Measurements from ENCODE around the gene SERPINA5. TPM values are rescaled to one million over a fixed set of nuclear protein-coding genes. Genes with fewer than 3 reads are reported as not detected.

The SERPINA5 gene
- total and polyA plus RNA-seq, 2 of the 13 experiments (the other 11 are each of a cell fraction or from before 2014, with no cell fraction given), result 449 to 498 TPM

DNA sequence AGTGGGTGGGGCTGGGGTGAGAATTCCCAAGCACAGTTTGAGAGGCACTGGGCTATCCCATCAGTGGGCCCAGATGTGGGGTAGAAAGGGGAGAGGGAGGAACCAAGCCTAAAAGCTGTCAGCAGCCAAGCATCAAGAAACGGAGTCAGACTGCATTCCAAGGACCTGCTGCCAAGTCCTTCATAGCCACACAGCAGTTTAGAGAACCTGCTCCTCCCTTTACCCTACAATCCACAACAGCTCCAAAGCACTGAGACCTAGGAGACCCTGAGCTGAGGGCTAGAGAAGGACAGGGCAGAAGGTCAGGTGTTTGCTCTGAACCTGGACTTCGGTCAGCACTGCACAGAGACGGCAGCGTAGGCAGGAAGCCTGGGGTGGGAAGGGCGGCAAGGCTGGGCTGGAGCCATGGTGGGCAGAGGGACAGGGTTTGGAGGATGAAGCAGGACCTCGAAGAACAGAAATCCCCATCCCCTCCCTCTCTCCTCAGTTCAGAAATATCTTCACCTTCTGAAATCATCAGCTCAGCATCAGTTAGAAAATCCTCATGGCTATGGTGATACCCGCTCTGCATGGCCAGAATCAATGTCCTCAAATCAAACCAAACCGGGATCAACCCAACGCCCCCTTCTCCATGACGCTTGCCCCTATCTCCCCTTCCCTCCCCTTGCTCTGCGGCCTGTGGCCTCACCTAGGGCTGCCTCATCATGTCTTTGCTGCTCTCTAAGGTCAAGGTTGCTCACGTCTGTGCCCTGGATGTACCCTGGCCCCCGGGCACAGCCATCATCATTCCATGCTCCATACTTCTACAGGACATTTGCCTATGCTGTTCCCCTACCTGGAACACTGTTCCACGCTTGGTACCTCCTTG is 32.9 kb upstream of the SERPINA5 start (continued):
- no peak for TF ChIP-seq ZNF468 (CRISPR knock-in tag; IDR thresholded peaks at IDR 0.05)
- 0 out of 2 replicates have a peak, but pooled peaks have one; percentile 47 for TF ChIP-seq ZFP37 (CRISPR knock-in tag; IDR thresholded peaks at IDR 0.05; ENCODE audit: borderline replicate concordance)
- TF ChIP-seq ZNF160 (CRISPR knock-in tag; IDR thresholded peaks at IDR 0.05), result no peak
- peak; percentile 49; the same call in 1 of the 2 replicates for TF ChIP-seq ZNF598 (CRISPR knock-in tag; IDR thresholded peaks at IDR 0.05; ENCODE audit: borderline replicate concordance)
- TF ChIP-seq ELF1 (CRISPR knock-in tag; IDR thresholded peaks at IDR 0.05), result peak; percentile 19; the same call in 1 of the 2 replicates
- no peak for TF ChIP-seq SOX13 (IDR thresholded peaks at IDR 0.05)
- TF ChIP-seq SOX13 (CRISPR knock-in tag; conservative IDR thresholded peaks at IDR 0.05 in 1 of 2, IDR thresholded peaks at IDR 0.05 in 1 of 2), result peak in 1 of 2 experiments; percentile 51; a peak in 1 of 4 replicates
- no peak for TF ChIP-seq AGO2 (optimal IDR thresholded peaks at IDR 0.05; ENCODE audit: low read depth, low read length)
- TF ChIP-seq RXRA (CRISPR knock-in tag; IDR thresholded peaks at IDR 0.05), result peak; percentile 76; the same call in 1 of the 2 replicates
- peak; percentile 91 for TF ChIP-seq SALL1 (CRISPR knock-in tag; IDR thresholded peaks at IDR 0.05)
- no peak for TF ChIP-seq ZNF724P (CRISPR knock-in tag; IDR thresholded peaks at IDR 0.05; ENCODE audit: borderline replicate concordance)
- TF ChIP-seq, protein P1, sequence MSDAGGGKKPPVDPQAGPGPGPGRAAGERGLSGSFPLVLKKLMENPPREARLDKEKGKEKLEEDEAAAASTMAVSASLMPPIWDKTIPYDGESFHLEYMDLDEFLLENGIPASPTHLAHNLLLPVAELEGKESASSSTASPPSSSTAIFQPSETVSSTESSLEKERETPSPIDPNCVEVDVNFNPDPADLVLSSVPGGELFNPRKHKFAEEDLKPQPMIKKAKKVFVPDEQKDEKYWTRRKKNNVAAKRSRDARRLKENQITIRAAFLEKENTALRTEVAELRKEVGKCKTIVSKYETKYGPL (CRISPR knock-in tag; IDR thresholded peaks at IDR 0.05), result no peak
- no peak for TF ChIP-seq ZNF335 (CRISPR knock-in tag; IDR thresholded peaks at IDR 0.05)
- TF ChIP-seq, protein P2, sequence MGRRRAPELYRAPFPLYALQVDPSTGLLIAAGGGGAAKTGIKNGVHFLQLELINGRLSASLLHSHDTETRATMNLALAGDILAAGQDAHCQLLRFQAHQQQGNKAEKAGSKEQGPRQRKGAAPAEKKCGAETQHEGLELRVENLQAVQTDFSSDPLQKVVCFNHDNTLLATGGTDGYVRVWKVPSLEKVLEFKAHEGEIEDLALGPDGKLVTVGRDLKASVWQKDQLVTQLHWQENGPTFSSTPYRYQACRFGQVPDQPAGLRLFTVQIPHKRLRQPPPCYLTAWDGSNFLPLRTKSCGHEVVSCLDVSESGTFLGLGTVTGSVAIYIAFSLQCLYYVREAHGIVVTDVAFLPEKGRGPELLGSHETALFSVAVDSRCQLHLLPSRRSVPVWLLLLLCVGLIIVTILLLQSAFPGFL (CRISPR knock-in tag; IDR thresholded peaks at IDR 0.05), result no peak
- TF ChIP-seq, protein P3, sequence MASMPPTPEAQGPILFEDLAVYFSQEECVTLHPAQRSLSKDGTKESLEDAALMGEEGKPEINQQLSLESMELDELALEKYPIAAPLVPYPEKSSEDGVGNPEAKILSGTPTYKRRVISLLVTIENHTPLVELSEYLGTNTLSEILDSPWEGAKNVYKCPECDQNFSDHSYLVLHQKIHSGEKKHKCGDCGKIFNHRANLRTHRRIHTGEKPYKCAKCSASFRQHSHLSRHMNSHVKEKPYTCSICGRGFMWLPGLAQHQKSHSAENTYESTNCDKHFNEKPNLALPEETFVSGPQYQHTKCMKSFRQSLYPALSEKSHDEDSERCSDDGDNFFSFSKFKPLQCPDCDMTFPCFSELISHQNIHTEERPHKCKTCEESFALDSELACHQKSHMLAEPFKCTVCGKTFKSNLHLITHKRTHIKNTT (CRISPR knock-in tag; IDR thresholded peaks at IDR 0.05), result no peak
- TF ChIP-seq, protein P4, sequence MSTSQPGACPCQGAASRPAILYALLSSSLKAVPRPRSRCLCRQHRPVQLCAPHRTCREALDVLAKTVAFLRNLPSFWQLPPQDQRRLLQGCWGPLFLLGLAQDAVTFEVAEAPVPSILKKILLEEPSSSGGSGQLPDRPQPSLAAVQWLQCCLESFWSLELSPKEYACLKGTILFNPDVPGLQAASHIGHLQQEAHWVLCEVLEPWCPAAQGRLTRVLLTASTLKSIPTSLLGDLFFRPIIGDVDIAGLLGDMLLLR (CRISPR knock-in tag; IDR thresholded peaks at IDR 0.05), result no peak
- TF ChIP-seq ZNF619 (CRISPR knock-in tag; IDR thresholded peaks at IDR 0.05), result 0 out of 2 replicates have a peak, but pooled peaks have one; percentile 73
- TF ChIP-seq HMG20A (CRISPR knock-in tag; IDR thresholded peaks at IDR 0.05; ENCODE audit: borderline replicate concordance), result peak; percentile 32; the same call in 1 of the 2 replicates
- TF ChIP-seq, protein P5, sequence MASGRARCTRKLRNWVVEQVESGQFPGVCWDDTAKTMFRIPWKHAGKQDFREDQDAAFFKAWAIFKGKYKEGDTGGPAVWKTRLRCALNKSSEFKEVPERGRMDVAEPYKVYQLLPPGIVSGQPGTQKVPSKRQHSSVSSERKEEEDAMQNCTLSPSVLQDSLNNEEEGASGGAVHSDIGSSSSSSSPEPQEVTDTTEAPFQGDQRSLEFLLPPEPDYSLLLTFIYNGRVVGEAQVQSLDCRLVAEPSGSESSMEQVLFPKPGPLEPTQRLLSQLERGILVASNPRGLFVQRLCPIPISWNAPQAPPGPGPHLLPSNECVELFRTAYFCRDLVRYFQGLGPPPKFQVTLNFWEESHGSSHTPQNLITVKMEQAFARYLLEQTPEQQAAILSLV (CRISPR knock-in tag; IDR thresholded peaks at IDR 0.05; ENCODE audit: borderline replicate concordance), result peak; percentile 43; the same call in 1 of the 2 replicates
- TF ChIP-seq, protein P6, sequence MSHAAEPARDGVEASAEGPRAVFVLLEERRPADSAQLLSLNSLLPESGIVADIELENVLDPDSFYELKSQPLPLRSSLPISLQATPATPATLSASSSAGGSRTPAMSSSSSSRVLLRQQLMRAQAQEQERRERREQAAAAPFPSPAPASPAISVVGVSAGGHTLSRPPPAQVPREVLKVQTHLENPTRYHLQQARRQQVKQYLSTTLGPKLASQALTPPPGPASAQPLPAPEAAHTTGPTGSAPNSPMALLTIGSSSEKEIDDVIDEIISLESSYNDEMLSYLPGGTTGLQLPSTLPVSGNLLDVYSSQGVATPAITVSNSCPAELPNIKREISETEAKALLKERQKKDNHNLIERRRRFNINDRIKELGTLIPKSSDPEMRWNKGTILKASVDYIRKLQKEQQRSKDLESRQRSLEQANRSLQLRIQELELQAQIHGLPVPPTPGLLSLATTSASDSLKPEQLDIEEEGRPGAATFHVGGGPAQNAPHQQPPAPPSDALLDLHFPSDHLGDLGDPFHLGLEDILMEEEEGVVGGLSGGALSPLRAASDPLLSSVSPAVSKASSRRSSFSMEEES (CRISPR knock-in tag; IDR thresholded peaks at IDR 0.05), result peak; percentile 48; the same call in 1 of the 2 replicates
- no peak for TF ChIP-seq KMT2A (CRISPR knock-in tag; IDR thresholded peaks at IDR 0.05)
- 0 out of 2 replicates have a peak, but pooled peaks have one; percentile 33 for TF ChIP-seq THAP11 (CRISPR knock-in tag; IDR thresholded peaks at IDR 0.05)
